Eye (tissue), 1 donor: ENCODE measurements around the gene UBE2E1.
"Not testable (repeated sequence)": the region's sequence is repeated elsewhere in the genome, so short reads cannot be mapped to it uniquely, and the experiment has no call there.

Source experiments
- DNase-seq: peaks from one replicate; pipeline ENCODE4 v3.0.0-alpha.2; 2015

Gene UBE2E1

GRCh38 chr3:23822559-23822958, 16.8 kb downstream of the UBE2E1 start:
- DNase-seq: no peak

- DNase-seq: no peak
These were observed 17.9 kb downstream of the UBE2E1 start for GRCh38 chr3:23823620-23824019.

- DNase-seq: no peak
These were observed 19.1 kb downstream of the UBE2E1 start for GRCh38 chr3:23824699-23825444.

GRCh38 chr3:23825802-23826201, 20.0 kb downstream of the UBE2E1 start:
- DNase-seq: no peak

- DNase-seq: no peak
These were observed 20.8 kb downstream of the UBE2E1 start for GRCh38 chr3:23826382-23827064.

- no peak for DNase-seq
These were observed 23.6 kb downstream of the UBE2E1 start for GRCh38 chr3:23829242-23829934.

- DNase-seq: no peak
These were observed 25.2 kb downstream of the UBE2E1 start for GRCh38 chr3:23830869-23831484.

- no peak for DNase-seq
These were observed 26.0 kb downstream of the UBE2E1 start for GRCh38 chr3:23831517-23832394.

GRCh38 chr3:23832523-23832922, 26.8 kb downstream of the UBE2E1 start:
- no peak for DNase-seq

GRCh38 chr3:23834082-23834870, 28.5 kb downstream of the UBE2E1 start:
- no peak for DNase-seq

GRCh38 chr3:23835087-23835486, 29.3 kb downstream of the UBE2E1 start:
- DNase-seq: no peak

- DNase-seq: no peak
These were observed 30.0 kb downstream of the UBE2E1 start for GRCh38 chr3:23835802-23836201.

- no peak for DNase-seq
These were observed 30.9 kb downstream of the UBE2E1 start for GRCh38 chr3:23836536-23837230.

GRCh38 chr3:23837286-23837685, 31.5 kb downstream of the UBE2E1 start:
- no peak for DNase-seq

- no peak for DNase-seq
These were observed 31.9 kb downstream of the UBE2E1 start for GRCh38 chr3:23837691-23838090.

GRCh38 chr3:23840521-23840920, 34.8 kb downstream of the UBE2E1 start:
- DNase-seq: peak; percentile 55

- DNase-seq: no peak
These were observed 38.1 kb downstream of the UBE2E1 start for GRCh38 chr3:23843869-23844268.

GRCh38 chr3:23845326-23846216, 39.8 kb downstream of the UBE2E1 start:
- no peak for DNase-seq

GRCh38 chr3:23849462-23849861, 43.7 kb downstream of the UBE2E1 start:
- DNase-seq: not testable (repeated sequence)

- no peak for DNase-seq
These were observed 50.5 kb downstream of the UBE2E1 start for GRCh38 chr3:23856286-23856685.
